Ovary (tissue), 3 donors: ENCODE data around the gene SZRD1.

Experiments used
- POLR2A ChIP-seq: fragments of 450-650 bp; IDR thresholded peaks from one replicate; pipeline ENCODE4 v1.6.1; 2017; ENCODE audit warnings: antibody characterized with exemption, mild to moderate bottlenecking, moderate library complexity
- TF ChIP-seq, protein P1 (sequence below), 3 donors: fragments of 450-650 bp in 2 of 3; fragments of 200-600 bp in 1 of 3; IDR thresholded peaks; one replicate each; pipeline versions ENCODE4 v1.5.1 to v1.8.0; 2016 to 2022; ENCODE audit warnings: antibody characterized with exemption in 3 of 3, mild to moderate bottlenecking in 1 of 3
- donor health status: DM: no; HTN: no; CAD: no.

- TF ChIP-seq, protein P1, sequence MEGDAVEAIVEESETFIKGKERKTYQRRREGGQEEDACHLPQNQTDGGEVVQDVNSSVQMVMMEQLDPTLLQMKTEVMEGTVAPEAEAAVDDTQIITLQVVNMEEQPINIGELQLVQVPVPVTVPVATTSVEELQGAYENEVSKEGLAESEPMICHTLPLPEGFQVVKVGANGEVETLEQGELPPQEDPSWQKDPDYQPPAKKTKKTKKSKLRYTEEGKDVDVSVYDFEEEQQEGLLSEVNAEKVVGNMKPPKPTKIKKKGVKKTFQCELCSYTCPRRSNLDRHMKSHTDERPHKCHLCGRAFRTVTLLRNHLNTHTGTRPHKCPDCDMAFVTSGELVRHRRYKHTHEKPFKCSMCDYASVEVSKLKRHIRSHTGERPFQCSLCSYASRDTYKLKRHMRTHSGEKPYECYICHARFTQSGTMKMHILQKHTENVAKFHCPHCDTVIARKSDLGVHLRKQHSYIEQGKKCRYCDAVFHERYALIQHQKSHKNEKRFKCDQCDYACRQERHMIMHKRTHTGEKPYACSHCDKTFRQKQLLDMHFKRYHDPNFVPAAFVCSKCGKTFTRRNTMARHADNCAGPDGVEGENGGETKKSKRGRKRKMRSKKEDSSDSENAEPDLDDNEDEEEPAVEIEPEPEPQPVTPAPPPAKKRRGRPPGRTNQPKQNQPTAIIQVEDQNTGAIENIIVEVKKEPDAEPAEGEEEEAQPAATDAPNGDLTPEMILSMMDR (IDR thresholded peaks at IDR 0.05) = no peak
- no peak for TF ChIP-seq POLR2A
Measured at GRCh38 chr1:16354619-16355018, 12.4 kb upstream of the SZRD1 start.
